Muscle layer of colon (tissue), 2 donors: Measurements from ENCODE around the gene AAK1.
"Not testable (repeated sequence)": the region's sequence is repeated elsewhere in the genome, so short reads cannot be mapped to it uniquely, and the experiment has no call there.

Experiments
- H3K27ac ChIP-seq: one replicate; pipeline ENCODE4 v1.7.0; 2013; ENCODE audit warnings: low read depth, mild to moderate bottlenecking, low read length, moderate library complexity
- H3K27me3 ChIP-seq, 2 donors: one replicate each; pipeline ENCODE4 v1.7.0; 2013; ENCODE audit warnings: low read length in 2 of 2, mild to moderate bottlenecking in 2 of 2; ENCODE audit not compliant: insufficient read depth in 2 of 2, control insufficient read depth in 1 of 2
- H3K36me3 ChIP-seq: one replicate; pipeline ENCODE4 v1.7.0; 2013; ENCODE audit warnings: mild to moderate bottlenecking, low read length; ENCODE audit not compliant: insufficient read depth
- H3K4me1 ChIP-seq: one replicate; pipeline ENCODE4 v1.7.0; 2013; ENCODE audit warnings: mild to moderate bottlenecking, low read length; ENCODE audit not compliant: insufficient read depth
- H3K4me3 ChIP-seq, 2 donors: one replicate each; pipeline ENCODE4 v1.7.0; 2013; ENCODE audit warnings: low read length in 2 of 2, low read depth in 1 of 2, mild to moderate bottlenecking in 1 of 2, moderate library complexity in 1 of 2
- H3K9ac ChIP-seq: one replicate; pipeline ENCODE4 v1.7.0; 2013; ENCODE audit warnings: low read length
- H3K9me3 ChIP-seq: one replicate; pipeline ENCODE4 v1.7.0; 2013; ENCODE audit warnings: mild to moderate bottlenecking, low read length
- donor health status: abdominal sarcoma.
- donor health status: Adenocarcinoma of cecum.

AAK1 gene

DNA sequence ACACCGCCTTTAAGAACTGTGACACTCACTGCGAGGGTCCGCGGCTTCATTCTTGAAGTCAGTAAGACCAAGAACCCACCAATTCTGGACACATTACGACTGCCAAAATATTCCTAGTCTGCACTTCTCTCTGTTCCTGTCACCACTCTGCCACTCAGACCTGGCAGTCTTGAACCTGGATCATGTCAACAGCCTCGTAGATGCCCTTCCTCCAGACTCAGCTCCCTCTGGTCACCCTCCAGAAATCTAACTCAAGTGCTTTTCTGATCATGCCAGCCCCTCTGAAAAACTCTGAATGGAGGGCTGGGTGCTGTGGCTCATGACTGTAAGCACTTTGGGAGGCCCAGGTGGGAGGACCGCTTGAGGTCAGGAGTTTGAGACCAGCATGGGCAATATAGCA lies 20.3 kb downstream of the AAK1 start:
- H3K27me3 ChIP-seq = no peaks in the 10 kb centered on the region
- H3K9ac ChIP-seq = no peak overlapping the region
- H3K4me1 ChIP-seq = peaks cover 28% of the 10 kb centered on the region
- H3K9me3 ChIP-seq = no peaks in the 10 kb centered on the region
- H3K36me3 ChIP-seq = no peaks in the 10 kb centered on the region
- no peak overlapping the region for H3K27ac ChIP-seq
- no peak overlapping the region for H3K4me3 ChIP-seq

DNA sequence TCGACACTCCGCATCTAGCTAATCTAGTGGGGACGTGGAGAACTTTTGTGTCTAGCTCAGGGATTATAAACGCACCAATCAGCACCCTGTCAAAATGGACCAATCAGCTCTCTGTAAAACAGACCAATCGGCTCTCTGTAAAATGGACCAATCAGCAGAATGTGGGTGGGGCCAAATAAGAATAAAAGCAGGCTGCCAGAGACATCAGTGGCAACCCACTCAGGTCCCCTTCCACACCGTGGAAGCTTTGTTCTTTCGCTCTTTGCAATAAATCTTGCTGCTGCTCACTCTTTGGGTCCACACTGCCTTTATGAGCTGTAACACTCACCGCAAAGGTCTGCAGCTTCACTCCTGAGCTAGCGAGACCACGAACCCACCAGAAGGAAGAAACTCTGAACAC lies 20.7 kb downstream of the AAK1 start:
- peaks cover 31% of the 10 kb centered on the region for H3K4me1 ChIP-seq
- H3K27me3 ChIP-seq, H3K4me3 ChIP-seq, H3K36me3 ChIP-seq, H3K27ac ChIP-seq, H3K9me3 ChIP-seq, H3K9ac ChIP-seq: not testable (repeated sequence)

DNA sequence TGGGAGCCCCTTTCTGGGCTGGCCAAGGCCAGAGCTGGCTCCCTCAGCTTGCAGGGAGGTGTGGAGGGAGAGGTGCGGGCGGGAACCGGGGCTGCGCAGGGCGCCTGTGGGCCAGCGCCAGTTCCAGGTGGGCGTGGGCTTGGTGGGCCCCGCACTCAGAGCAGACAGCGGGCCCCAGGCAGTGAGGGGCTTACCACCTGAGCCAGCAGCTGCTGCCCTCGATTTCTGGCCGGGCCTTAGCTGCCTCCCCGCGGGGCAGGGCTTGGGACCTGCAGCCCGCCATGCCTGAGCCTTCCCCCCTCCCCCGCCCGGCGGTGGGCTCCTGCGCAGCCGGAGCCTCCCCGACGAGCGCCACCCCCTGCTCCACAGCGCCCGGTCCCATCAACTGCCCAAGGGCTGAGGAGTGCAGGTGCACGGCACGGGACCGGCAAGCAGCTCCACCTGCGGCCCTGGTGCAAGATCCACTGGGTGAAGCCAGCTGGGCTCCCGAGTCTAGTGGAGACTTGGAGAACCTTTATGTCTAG lies 21.5 kb downstream of the AAK1 start:
- H3K4me3 ChIP-seq, H3K27me3 ChIP-seq, H3K9me3 ChIP-seq, H3K27ac ChIP-seq, H3K36me3 ChIP-seq, H3K9ac ChIP-seq: not testable (repeated sequence)
- peaks cover 34% of the 10 kb centered on the region for H3K4me1 ChIP-seq

DNA sequence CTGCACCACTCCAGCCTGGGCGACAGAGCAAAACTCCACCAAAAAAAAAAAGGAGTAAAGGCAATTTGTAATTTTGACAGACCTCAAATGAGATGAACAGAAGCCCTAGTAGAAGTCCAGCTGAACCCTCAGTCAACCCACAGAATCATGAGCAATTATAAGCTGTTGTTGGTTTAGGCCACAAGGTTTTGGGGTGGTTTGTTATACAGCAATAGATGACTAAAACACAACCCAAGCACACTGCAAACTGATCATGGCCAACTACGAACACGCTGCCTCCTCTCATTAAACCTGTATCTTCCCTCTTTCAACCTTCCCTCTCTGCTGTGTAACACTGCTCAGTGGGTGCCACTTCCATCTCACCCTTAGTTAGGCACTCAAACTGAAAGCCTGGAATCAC lies 22.1 kb downstream of the AAK1 start:
- Histone ChIP-seq H3K9ac (no peak overlapping the region), H3K27me3 (no peaks in the 10 kb centered on the region), H3K27ac (no peak overlapping the region), H3K4me1 (peaks cover 34% of the 10 kb centered on the region), H3K9me3 (no peaks in the 10 kb centered on the region), H3K36me3 (no peaks in the 10 kb centered on the region), H3K4me3 (no peak overlapping the region)

DNA sequence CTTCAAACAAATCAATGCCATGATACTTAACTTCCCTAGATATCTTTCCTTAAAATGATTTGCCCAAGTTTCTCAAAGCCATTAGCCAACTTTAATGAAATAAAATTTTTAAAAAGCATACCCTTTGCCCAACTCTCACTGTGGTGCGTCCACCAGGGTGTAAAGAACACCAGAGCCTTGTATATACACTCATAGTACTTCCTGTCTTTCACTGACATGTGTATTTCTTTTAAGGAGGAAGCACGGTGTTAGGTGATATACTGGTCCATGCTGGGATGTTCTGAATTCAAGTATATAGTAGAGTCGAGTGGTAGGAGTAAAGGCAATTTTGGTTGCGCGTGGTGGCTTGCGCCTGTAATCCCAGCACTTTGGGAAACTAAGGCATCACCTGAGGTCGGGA lies 22.7 kb downstream of the AAK1 start:
- peaks cover 34% of the 10 kb centered on the region for H3K4me1 ChIP-seq
- no peak overlapping the region for H3K27ac ChIP-seq
- no peaks in the 10 kb centered on the region for H3K9me3 ChIP-seq
- H3K27me3 ChIP-seq = no peaks in the 10 kb centered on the region
- no peaks in the 10 kb centered on the region for H3K36me3 ChIP-seq
- H3K4me3 ChIP-seq = no peak overlapping the region
- no peak overlapping the region for H3K9ac ChIP-seq

DNA sequence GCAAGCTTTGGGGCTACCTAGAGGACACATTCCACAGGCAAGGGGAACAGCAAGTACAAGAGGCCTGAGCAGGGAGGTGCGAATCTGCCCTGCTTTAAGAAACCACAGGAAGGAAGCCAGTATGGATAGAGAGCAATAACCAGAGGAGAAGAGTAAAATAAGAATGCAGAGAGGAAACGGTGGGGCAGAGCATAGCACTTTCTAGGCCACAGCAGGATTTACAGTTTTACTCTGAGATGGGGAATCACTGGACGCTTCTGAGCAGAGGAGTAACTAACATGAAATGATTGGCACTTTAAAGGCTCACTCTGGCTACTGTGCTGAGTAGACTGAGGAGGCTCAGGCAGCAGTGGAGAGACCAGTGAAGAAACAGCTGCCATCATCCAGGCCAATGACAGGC lies 23.8 kb downstream of the AAK1 start:
- Histone ChIP-seq H3K27ac (no peak overlapping the region), H3K27me3 (no peaks in the 10 kb centered on the region), H3K36me3 (no peaks in the 10 kb centered on the region), H3K9ac (no peak overlapping the region), H3K9me3 (no peaks in the 10 kb centered on the region), H3K4me1 (peaks cover 34% of the 10 kb centered on the region), H3K4me3 (no peak overlapping the region)

DNA sequence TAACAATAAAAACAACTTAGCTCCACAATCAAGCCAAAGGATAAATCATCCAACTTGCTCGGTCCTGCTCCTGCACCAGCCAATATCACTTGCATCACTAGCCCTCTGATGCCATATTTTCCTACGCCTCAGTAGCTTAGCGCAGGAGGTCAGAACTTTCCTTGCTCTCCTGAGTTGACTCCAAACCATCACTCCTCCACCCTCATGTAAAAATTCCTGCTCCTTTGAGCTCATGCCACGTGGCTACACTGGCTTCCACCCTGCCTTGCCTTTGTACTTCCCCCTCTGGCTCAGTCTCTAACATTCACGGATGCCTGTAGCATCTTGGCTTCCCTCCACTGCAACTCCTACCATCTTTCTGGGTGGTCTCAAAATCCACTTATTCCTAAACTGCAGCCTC lies 25.2 kb downstream of the AAK1 start:
- Histone ChIP-seq H3K4me1 (peaks cover 28% of the 10 kb centered on the region), H3K36me3 (no peaks in the 10 kb centered on the region), H3K27ac (no peak overlapping the region)

DNA sequence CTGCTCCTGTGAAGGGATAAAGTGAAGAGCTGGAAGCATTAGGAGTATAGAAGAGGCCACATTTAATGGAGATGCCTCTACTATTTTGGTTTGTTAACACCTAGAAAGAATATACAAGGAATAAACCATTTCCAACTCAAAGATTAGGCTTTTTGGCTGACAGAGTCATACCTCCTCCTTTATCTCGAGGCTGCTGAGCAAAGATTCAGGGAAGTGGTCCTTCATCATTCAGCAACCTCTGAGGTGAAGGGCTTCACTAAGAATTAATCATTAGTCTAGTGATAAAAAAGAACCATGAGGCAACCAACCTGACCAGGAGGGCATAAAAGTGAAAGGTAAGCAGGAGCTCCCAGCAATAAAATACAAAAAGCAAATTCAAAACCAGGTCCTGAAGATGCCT lies 25.8 kb downstream of the AAK1 start:
- Histone ChIP-seq H3K4me1 (peaks cover 28% of the 10 kb centered on the region), H3K9me3 (no peaks in the 10 kb centered on the region), H3K27ac (no peak overlapping the region), H3K9ac (no peak overlapping the region), H3K4me3 (no peak overlapping the region), H3K36me3 (no peaks in the 10 kb centered on the region), H3K27me3 (no peaks in the 10 kb centered on the region)

More for the DNA sequence above, 25.2 kb downstream of the AAK1 start:
- Histone ChIP-seq H3K4me3 (no peak overlapping the region), H3K9me3 (no peaks in the 10 kb centered on the region), H3K27me3 (no peaks in the 10 kb centered on the region), H3K9ac (no peak overlapping the region)

DNA sequence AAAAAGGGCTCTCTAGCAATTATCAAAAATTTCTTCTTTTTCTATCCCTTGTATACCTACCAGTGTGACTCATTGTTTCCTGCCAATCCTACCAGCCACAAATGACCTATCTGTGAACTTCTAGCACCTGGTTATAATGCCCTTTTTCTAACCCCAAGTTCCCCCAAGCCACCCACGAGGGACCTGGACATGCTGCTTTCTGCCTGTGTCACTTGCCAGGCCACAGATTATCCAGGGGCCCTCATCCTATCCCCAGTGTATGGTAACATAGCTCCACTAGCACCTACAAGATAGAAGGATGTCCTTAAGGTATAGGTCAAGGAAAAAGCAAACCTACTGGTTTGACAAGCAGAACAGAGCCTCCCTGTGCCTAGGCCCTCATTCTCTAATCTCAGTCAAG lies 26.8 kb downstream of the AAK1 start:
- Histone ChIP-seq H3K9ac (no peak overlapping the region), H3K36me3 (no peaks in the 10 kb centered on the region), H3K9me3 (no peaks in the 10 kb centered on the region), H3K27ac (no peak overlapping the region), H3K4me3 (no peak overlapping the region), H3K4me1 (peaks cover 28% of the 10 kb centered on the region), H3K27me3 (no peaks in the 10 kb centered on the region)

DNA sequence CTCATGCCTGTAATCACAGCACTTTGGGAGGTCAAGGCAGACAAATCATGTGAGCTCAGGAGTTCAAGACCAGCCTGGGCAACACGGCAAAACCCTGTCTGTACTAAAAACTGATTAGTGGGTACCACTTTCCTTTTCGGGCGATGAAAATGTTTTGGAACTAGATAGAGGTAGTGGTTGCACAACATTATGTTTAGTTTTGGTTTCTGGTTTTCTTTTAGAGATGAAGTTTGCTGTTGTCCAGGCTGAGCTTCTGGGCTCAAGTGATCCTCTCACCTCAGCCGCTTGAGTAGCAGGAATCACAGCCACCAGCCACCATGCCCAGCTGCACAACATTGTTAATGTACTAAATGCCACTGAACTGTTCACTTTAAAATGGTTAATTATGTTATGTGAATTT lies 27.6 kb downstream of the AAK1 start:
- Histone ChIP-seq H3K4me1 (peaks cover 28% of the 10 kb centered on the region), H3K9me3 (no peaks in the 10 kb centered on the region), H3K27me3 (no peaks in the 10 kb centered on the region), H3K36me3 (no peaks in the 10 kb centered on the region), H3K9ac (no peak overlapping the region), H3K4me3 (no peak overlapping the region), H3K27ac (no peak overlapping the region)

DNA sequence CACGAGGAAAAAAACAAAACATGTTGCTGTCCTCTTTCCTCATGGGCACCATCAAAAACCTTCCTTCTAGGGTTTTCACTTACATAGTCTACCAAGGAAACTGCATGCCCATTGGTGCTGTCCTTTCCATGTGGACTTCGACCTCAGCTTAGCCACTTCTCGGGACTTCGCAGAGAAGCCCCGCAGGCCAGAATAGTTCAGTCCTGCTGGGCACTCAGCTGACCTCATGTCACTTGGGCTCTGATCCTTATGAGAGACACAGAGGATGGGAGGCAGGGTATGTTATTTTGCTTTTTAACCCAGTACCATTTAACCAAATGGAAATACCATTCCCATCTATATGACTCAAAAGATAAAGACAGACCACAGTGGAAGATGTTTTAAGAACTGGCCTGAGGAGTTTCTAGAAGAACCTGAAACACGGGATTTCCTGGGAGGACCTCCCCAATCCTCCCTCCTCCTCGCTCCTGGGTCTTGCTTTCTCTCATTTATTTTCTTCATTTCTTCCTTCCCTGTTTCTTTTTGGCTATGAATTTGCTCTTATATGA lies 28.4 kb downstream of the AAK1 start:
- no peaks in the 10 kb centered on the region for H3K9me3 ChIP-seq
- no peaks in the 10 kb centered on the region for H3K36me3 ChIP-seq
- H3K27ac ChIP-seq = no peak overlapping the region
- H3K27me3 ChIP-seq = no peaks in the 10 kb centered on the region
- no peak overlapping the region for H3K9ac ChIP-seq
- no peak overlapping the region for H3K4me3 ChIP-seq
- peaks cover 25% of the 10 kb centered on the region for H3K4me1 ChIP-seq

DNA sequence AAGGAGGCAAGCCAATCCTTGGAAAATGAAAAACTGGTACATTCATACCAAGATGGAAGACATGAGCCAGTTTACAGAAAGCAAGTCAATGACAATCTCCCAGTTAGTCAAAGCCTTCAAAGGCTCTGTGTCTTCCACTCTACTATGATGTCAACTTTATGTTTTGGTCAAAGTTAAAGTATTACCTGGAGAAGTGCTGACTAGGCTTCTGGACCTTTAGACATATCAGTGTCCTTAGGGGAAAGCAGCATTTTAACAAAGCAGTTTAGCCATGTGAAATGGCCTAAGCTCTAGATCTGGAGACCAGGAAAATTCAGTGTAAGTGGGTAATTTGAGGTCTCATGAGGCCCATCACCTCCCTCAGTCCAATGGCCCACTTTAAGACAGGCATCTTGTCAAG lies 30.8 kb downstream of the AAK1 start:
- H3K27ac ChIP-seq = no peak overlapping the region
- H3K4me3 ChIP-seq = no peak overlapping the region
- H3K27me3 ChIP-seq = no peaks in the 10 kb centered on the region
- no peak overlapping the region for H3K9ac ChIP-seq
- H3K9me3 ChIP-seq = no peaks in the 10 kb centered on the region
- H3K36me3 ChIP-seq = no peaks in the 10 kb centered on the region
- peaks cover 2% of the 10 kb centered on the region for H3K4me1 ChIP-seq
